Urinary bladder (tissue), 4 donors: ENCODE results near the gene KIRREL3. TPM values are rescaled to one million over a fixed set of nuclear protein-coding genes. Genes with fewer than 3 reads are reported as not detected.

ENCODE experiments used
- DNase-seq: peaks from one replicate; pipeline ENCODE4 v3.0.0-alpha.2; 2015; ENCODE audit errors: extremely low spot score
- H3K27ac ChIP-seq: one replicate; pipeline ENCODE4 v1.5.1; 2013; ENCODE audit warnings: low read depth, mild to moderate bottlenecking, moderate library complexity
- H3K36me3 ChIP-seq: one replicate; pipeline ENCODE4 v1.6.1; 2013; ENCODE audit warnings: mild to moderate bottlenecking, moderate library complexity; ENCODE audit not compliant: insufficient read depth
- H3K4me1 ChIP-seq: one replicate; pipeline ENCODE4 v1.6.1; 2013; ENCODE audit warnings: mild to moderate bottlenecking, moderate library complexity; ENCODE audit not compliant: insufficient read depth
- H3K4me3 ChIP-seq: one replicate; pipeline ENCODE4 v1.5.1; 2013; ENCODE audit warnings: low read depth, low read length
- WGBS: extraction: QIAGEN DNeasy Blood & Tissue Kit; methylation state at CpG from one replicate; pipeline ENCODE4 v1.1.7; 2013; 5-methylcytosine and 5-hydroxymethylcytosine counted together
- polyA plus RNA-seq: library from polyadenylated mRNA; stranded (reverse); fragments of 200-250 nt; gene quantifications from one replicate; pipeline ENCODE4 v1.2.3, GENCODE V29; 2013
- total RNA-seq: library from RNA; depleted of rRNA; stranded (reverse); fragments of >200 nt; gene quantifications from one replicate; pipeline ENCODE4 v1.2.3, GENCODE V29; 2014
- donor health status: healthy with polysubstance abuse.
- donor health status: healthy.

The KIRREL3 gene
- total and polyA plus RNA-seq, 2 donors = 0.80 to 1.0 TPM

DNA sequence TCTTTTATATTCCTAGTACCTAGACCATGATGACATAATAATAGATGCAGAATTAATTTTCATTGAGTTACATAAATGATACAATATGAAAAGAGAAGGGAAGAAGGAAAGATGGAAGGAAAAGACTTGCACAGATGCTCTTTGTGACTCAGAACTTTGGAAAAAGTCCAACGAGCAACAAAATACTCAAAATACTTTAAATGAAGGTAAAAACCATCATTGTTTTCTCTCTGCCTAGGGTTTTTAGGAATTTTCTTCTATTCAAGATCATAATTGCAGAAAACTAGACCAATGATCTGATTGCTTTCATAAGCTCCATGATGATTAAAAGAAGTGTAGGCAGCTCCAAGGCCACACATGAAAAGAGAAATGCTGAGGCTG is 276.9 kb downstream of the KIRREL3 start:
- no peaks in the 10 kb centered on the region for H3K4me1 ChIP-seq
- DNase-seq = no peak
- H3K4me3 ChIP-seq = no peak overlapping the region
- no peaks in the 10 kb centered on the region for H3K36me3 ChIP-seq
- H3K27ac ChIP-seq = no peak overlapping the region
- 67% methylated on average over 1 of the region's 1 CpG for WGBS

DNA sequence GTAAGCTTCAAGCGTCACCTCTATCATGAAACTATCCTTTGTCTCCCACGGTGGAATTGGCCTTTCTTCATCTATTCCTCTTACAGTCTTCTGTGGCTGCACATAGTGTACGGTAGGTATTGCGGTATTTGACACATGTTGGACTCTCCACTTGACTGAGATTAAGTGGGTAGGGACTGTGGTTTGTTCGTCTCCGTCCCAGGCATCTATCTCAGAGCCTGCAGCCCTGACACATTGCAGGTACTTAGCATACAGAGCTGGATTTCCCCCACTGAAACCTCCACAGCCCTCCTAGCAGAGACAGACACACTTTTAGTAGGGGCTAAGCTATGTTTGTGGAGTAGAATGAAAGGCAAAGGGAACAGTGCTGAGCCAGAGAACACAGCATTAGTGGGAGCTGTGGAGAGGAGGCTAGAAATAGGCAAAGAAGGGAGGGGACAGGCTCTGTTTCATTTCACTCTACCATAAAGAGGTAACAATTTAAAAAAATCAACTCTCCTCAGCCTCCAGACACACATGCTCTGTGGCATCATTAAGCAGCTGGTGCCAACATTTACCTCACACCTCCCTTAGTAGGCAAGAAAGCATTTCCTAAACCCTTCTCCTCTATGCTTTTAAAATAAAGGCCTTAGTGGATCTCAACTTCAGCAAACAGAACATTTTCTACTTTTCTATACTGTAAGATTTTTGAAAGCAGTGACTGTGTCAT is 277.5 kb downstream of the KIRREL3 start:
- H3K4me1 ChIP-seq = no peaks in the 10 kb centered on the region
- 90% methylated on average over 6 of the region's 6 CpGs for WGBS
- no peaks in the 10 kb centered on the region for H3K36me3 ChIP-seq
- no peak overlapping the region for H3K27ac ChIP-seq
- DNase-seq = no peak
- no peak overlapping the region for H3K4me3 ChIP-seq

DNA sequence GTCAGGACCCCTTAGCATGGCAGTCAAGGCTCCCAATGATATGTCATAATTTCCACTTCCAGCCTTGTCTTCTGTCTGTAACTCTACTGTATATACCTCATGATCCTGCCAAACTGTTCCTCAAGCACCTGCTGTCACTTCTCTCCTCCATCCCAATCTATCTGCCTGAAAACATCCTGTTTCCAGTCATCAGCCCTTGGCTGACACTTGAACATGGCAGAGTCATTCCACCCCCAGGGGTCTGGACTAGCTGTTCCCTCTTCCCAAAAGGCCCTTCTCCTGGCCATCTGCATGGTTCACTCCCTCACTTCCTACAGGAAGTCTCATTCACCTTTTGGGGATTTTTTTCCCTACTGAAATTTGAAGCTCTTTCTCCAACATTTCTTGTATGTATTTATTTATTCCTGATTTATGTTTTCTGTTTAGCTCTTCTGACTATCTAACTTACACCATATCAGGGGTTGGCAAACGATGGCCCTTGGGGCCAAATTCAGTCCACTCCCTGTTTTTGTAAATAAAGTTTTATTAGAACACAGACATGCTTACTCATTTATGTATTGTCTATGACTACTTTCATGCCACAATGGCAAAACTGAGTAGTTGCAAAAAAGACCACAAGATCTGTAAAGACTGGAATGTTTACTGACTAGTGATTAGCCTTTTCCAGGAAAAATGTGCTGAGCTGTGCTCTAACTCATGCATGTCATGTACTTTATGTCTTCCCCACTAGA is 278.4 kb downstream of the KIRREL3 start:
- no peaks in the 10 kb centered on the region for H3K36me3 ChIP-seq
- DNase-seq = no peak
- WGBS = 90% methylated on average over 1 of the region's 1 CpG
- no peak overlapping the region for H3K27ac ChIP-seq
- H3K4me1 ChIP-seq = no peaks in the 10 kb centered on the region
- H3K4me3 ChIP-seq = no peak overlapping the region

DNA sequence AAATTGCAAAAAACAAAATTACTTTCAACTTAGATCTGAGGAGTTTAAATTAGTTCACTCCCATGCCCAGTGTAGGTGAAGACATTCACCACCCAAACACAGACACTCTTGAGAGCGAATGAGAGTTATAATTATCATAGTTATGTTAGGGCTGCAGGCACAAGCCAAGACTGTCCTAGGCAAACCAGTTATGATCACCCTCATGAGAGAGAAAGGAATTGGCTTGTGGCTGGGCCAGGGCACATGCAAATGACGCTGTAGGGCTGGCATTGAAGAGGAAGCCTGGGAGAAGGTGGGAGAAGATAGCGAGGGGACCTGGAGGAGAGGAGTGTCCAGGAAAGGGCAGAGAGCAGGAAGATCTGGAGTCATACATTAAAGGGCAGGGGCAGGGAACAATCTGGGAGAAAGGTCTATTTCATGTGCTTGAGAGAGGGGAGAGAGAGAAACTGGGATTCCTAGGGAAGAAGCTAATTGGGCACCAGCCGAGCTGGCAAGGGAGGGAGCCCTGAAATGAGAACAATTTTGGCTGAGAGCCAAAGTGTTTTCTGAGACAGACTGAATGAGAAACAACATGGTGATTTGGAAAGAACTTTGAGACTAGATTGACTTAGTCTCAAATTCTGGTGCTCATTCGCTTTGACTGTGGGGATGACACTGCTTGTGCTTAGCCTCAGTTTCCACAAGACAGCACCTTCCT is 279.9 kb downstream of the KIRREL3 start:
- no peak for DNase-seq
- 83% methylated on average over 5 of the region's 5 CpGs for WGBS

DNA sequence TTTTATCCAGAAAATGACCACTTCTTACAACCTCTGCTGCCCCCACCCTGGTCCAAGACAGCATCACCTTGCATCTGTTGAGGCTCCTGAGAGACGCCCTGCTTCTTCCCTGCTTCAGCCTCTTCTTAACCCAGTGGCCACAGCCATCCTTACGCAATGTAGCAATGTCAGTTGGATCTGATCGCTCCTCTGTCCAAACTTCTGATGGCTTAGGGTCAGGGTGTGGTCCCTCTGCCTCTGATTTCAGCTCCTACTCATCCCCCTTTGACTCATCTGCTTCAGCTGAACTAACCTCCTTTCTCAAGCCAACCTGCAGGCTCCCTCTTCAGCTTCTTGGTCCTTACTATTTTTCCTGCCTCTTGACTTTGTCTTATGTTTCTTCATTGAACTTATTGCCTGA is 280.8 kb downstream of the KIRREL3 start:
- DNase-seq = no peak
- H3K4me1 ChIP-seq = no peaks in the 10 kb centered on the region
- no peaks in the 10 kb centered on the region for H3K36me3 ChIP-seq
- WGBS = 94% methylated on average over 3 of the region's 3 CpGs
- H3K27ac ChIP-seq = no peak overlapping the region
- no peak overlapping the region for H3K4me3 ChIP-seq

More for the DNA sequence above, 279.9 kb downstream of the KIRREL3 start:
- Histone ChIP-seq H3K4me3 (no peak overlapping the region), H3K4me1 (no peaks in the 10 kb centered on the region), H3K36me3 (no peaks in the 10 kb centered on the region), H3K27ac (no peak overlapping the region)

DNA sequence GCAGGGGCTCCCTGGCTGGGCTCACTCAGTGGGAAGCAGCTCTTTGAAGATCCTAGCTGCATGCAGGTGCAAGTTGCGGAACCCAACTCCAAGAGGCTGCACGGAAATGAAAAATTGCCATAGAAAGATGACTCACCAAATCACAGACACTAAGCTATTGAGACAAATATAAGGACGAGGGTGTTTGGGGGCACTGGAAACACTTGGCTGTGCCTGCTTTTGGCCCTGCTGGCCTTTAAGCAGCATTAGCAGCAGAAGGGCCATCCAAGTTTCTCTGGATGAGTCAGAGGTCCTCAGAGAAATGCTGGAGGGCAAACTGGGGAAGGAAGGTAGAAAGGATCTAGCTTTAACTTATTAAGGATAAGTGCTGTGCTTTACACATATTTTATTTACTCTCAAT is 282.3 kb downstream of the KIRREL3 start:
- no peaks in the 10 kb centered on the region for H3K36me3 ChIP-seq
- no peaks in the 10 kb centered on the region for H3K4me1 ChIP-seq
- DNase-seq = no peak
- WGBS = 82% methylated on average over 3 of the region's 3 CpGs
- H3K27ac ChIP-seq = no peak overlapping the region
- no peak overlapping the region for H3K4me3 ChIP-seq

DNA sequence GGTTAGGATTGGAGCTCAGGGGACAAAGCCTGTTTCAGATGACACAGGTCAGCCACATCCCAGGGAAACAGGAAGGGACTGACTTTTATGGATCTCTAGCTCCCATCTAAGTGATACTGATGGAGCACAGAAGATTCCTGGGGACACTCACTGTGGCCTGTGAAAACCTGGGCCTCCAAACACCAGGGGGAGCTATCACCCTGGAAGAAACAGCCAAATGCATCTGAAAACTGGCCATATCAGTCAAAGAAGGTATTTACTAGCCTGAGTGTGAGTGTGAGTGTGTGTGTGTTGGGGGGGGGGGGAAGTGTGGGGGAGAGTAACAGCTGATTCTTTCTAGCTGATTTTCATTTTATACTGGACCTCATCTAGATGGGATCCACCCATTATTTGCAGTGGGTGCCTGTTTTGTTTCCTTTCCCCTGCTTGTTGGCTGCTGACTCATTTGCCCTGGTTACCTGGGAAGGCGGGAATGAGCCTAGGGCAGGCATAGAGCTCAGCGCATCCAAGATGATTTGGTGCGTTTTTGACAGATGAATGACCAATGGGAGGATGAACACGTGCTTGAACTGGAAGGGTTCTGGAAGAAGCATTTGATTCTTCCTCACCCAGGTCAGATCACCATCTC is 284.0 kb downstream of the KIRREL3 start:
- no peak for DNase-seq
- WGBS = 85% methylated on average over 4 of the region's 4 CpGs
- H3K27ac ChIP-seq = no peak overlapping the region
- no peaks in the 10 kb centered on the region for H3K36me3 ChIP-seq
- no peaks in the 10 kb centered on the region for H3K4me1 ChIP-seq
- H3K4me3 ChIP-seq = no peak overlapping the region

DNA sequence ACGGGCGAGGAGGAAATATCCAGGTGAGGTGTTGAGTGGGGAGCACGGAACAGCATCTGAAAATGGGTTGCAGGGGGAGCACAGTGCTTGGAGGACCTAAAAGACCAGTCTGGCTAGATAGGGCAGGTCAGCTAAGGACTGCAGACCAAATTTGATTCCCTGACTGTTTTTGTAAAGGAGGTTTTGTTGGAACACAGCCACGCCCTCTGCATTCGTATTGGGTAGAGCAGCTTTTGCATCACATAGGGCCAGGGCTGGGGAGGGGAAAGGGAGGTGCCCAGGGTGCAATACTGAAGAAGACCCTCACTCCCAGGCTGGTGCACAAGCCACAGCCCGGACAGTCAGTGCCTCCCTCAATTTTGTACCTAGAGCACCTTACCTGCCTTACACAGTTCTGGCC is 286.8 kb downstream of the KIRREL3 start:
- no peaks in the 10 kb centered on the region for H3K4me1 ChIP-seq
- 92% methylated on average over 6 of the region's 6 CpGs for WGBS
- no peaks in the 10 kb centered on the region for H3K36me3 ChIP-seq

DNA sequence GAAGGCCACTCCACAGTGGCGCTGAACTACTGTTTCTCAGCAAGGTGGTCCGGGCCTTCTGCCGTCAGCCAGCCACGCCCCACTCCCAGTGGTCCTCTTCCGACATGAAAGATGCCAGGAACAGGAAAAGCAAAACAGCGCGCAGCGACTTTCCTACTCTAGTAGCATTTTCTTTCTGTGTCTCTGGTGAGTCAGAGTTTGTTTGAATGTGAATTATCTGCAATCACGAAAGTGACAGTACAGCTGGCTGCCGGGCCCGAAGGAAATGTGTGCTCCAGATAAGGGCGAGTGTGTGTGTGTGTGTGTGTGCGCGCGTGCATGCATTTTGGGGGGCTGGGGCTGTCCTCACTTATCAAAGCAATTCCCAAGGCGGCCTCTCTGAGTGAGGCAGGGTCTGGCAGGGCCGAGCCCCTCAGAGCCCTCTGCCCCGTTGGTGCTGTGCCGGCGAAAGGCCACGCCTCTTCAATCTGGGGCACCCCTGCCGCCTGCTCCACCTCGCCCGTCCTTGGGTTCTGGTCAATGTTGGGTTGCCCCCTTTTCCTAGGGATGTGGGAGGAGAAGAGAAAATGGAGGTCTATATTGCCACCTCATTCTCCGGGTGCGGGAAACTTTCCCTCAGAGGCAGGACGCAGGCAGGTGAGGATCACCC is 288.5 kb downstream of the KIRREL3 start:
- no peaks in the 10 kb centered on the region for H3K4me1 ChIP-seq
- H3K36me3 ChIP-seq = no peaks in the 10 kb centered on the region
- no peak overlapping the region for H3K4me3 ChIP-seq
- no peak for DNase-seq
- no peak overlapping the region for H3K27ac ChIP-seq
- WGBS = 71% methylated on average over 27 of the region's 27 CpGs

More for the DNA sequence above, 286.8 kb downstream of the KIRREL3 start:
- no peak overlapping the region for H3K27ac ChIP-seq
- no peak for DNase-seq
- H3K4me3 ChIP-seq = no peak overlapping the region

DNA sequence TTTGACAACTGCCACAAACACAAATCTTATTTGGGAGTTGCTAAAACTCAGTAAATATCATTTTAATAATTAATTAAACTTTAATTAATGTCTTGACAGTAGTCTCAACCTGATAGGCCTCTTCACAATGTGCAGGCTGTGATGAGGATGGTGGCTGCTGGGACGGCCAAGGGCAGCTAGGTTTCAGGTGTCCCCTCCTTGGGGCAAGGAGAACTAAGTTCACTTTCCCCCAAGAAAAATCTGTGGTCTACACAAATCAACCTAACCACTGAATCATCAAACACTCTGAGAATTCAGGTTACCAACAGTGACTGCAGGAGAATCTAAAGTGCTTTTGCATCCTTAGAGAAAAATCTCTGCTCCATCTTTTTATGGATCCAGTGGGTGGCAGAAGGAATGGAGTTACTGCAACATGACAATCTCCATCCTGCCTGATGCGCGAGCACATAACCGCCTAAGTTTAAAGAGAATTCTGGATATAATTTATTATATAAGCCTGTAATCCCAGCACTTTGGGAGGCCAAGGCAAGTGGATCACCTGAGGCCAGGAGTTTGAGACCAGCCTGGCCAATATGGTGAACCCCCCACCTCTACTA is 289.7 kb downstream of the KIRREL3 start:
- H3K36me3 ChIP-seq = no peaks in the 10 kb centered on the region
- no peak overlapping the region for H3K27ac ChIP-seq
- H3K4me1 ChIP-seq = no peaks in the 10 kb centered on the region
- 91% methylated on average over 4 of the region's 4 CpGs for WGBS
- no peak overlapping the region for H3K4me3 ChIP-seq
- no peak for DNase-seq

DNA sequence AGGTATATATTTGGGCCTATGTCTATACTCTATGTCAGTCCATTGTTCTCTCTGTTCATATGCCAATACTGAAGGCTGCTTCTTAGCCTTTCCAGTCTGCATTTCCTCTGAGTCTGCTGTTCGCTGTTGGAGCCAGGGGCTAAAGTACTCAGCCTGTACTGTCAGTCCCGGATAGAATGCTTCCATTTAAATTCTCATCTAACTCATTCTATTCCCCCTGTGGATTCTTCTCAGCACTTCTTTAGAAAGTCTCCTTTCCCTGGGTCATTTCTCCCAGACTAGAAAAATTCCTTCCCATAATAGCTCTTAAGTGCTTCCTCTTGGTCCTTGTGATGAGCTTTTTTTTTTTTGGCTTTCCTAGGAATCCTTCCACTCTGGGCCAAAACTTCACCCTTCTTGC is 293.1 kb downstream of the KIRREL3 start:
- Histone ChIP-seq H3K4me3 (no peak overlapping the region), H3K4me1 (no peaks in the 10 kb centered on the region), H3K36me3 (no peaks in the 10 kb centered on the region), H3K27ac (no peak overlapping the region)
- no peak for DNase-seq
- 84% methylated on average over 2 of the region's 2 CpGs for WGBS

DNA sequence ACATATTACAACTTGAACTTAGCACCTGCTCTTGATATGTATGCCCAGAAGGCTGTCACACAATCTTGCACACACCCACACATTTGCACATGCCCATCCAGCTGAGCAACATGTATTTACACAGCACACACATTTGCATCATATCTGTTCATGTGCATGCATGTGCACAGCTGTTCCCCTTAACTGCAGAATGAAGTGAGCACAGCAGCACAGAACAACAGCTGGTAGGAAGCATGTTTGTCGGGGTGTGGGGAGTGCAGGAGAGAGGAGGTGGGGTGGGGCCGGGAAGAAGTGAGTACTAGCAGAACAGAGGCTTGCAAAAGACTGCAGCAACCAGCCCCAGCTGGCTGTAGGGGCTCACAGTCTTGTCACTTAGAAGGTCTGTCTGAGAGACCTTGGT is 296.5 kb downstream of the KIRREL3 start:
- Histone ChIP-seq H3K27ac (no peak overlapping the region), H3K36me3 (no peaks in the 10 kb centered on the region), H3K4me3 (no peak overlapping the region), H3K4me1 (no peaks in the 10 kb centered on the region)
- WGBS = 39% methylated on average over 2 of the region's 2 CpGs
- DNase-seq = no peak

DNA sequence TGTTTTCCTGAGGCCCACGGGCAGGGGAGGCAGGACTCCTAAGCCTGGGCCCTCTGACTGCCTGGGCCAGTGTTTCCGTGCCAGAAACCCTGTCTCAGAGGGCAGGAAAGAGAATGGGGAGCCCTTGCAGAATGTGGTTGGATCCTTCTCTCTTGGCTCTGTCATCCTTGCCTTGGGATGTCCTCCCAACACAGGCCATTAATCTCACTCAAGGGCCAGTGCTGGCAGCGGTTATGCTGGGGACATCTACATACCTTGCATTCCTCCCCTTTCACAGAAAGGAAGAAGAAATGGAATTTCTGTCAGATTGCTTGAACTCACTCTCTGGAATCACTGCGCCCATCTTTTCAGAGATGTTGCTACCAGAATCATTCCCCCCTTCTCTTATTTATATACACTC is 296.9 kb downstream of the KIRREL3 start:
- Histone ChIP-seq H3K4me1 (no peaks in the 10 kb centered on the region), H3K27ac (no peak overlapping the region), H3K4me3 (no peak overlapping the region), H3K36me3 (no peaks in the 10 kb centered on the region)
- DNase-seq = no peak
- 65% methylated on average over 4 of the region's 4 CpGs for WGBS
